HTR-8/SVneo (cell line): ENCODE results near the gene ULBP3.
A peak's percentile ranks its signal among the peaks of the same experiment; 100 is the strongest.
"Not testable (repeated sequence)": the region's sequence is repeated elsewhere in the genome, so short reads cannot be mapped to it uniquely, and the experiment has no call there.

Experiments
- DNase-seq: peaks from one replicate; pipeline ENCODE4 v3.0.0; 2011; ENCODE audit warnings: low spot score, mixed read lengths; ENCODE audit not compliant: insufficient read length
- FAIRE-seq: peaks from 2 replicates; lab custom pipeline; 2011; peaks lifted over from hg19 to GRCh38; lab: Jason Lieb, UNC

The ULBP3 gene

DNA sequence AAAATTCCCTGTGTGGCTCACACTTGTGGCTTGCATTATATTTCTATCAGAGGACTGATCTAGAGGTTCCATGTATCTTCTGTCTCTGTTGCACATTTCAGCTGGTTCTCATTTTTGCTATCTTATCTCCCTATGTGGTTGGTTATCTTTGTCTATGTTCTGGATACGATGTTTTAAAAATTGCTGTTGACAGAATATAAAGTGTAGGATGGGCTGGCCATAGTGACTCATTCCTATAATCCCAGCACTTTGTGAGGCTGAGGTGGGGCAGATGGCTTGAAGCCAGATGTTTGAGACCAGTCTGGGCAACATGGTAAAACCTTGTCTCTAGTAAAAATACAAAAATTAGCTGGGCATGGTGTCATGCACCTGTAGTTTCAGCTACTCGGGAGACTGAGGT lies 9.9 kb upstream of the ULBP3 start:
- DNase-seq (no peak), FAIRE-seq (no peak)

DNA sequence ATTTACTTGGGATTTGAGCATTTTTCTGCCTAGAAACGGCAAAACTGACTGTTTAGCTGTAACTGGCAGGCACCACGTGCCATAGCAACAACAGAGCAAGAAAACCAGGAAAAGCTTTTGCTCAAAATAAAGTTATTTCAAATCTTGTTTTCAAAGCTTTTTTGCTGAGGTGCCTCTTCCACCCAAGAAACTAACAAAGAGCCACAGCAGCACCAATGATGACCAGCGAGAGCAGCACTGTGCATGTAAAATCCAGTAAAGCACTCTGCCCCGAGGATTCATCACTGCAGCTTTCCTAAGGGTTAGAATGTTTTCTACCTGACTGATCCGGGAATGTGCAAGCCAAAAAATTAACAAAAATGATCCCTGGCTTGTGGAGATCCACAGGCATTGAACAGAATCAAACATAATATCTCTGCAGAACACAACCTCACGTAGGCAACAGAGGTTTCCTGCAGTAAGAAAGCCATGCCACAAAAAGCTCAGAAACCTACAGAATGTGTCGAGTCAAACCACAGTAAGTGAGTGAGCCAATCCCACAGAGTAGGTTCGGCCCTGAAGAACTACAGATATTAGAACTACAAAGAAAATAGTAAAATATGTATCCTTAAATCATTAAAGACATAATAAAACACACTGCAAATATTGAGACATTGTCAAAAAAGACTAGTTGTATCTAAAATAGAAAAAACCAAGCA lies 7.4 kb upstream of the ULBP3 start:
- FAIRE-seq = no peak
- DNase-seq = no peak

DNA sequence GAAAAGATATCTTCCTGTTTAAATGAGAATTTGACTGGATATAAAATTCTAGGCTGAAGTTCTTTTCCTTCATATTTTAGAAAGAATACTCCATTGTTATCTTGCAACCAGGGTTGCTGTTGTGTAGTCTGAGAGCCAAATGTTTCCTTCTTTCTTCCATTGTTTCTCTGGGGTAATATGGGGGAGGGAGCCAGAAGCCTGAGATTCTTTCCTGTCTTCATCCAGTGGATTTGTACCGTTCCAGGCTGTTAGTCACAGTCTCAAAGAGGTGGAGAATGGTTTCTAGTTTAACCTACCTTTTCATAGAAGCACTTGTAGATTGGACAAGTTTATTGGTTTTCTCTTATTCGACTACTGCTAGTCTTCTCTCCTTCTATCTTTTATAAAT lies 6.1 kb upstream of the ULBP3 start:
- FAIRE-seq (no peak), DNase-seq (no peak)

DNA sequence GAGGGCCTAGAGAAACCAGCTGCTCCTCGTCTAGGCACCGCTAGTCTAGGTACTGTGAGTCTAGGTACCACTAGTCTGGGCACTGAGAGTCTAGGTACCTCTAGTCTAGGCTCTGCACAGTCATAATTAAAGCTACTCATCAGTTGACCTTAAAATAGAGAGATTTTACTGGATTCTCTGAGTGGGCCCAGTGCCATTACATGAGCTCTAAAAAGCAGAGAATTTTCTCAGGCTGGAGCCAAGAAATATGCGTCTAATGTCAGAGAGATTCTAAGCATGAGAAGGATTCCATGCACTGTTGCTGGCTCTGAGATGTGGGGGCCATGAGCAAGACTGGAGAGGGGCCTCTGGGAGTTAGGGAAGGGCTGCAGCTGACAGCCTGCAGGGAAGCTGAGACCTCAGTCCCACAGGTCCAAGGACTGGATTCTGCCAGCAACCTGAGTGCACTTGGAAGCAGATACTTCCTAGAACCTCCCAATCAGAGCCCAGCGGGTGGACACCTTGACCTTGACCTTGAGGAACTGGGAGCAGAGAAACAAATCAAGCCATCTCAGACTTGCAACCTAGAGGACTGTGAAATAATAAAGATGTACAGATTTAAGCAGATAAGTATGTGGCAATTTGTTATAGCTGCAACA lies 5.6 kb upstream of the ULBP3 start:
- not testable (repeated sequence) for FAIRE-seq, DNase-seq

DNA sequence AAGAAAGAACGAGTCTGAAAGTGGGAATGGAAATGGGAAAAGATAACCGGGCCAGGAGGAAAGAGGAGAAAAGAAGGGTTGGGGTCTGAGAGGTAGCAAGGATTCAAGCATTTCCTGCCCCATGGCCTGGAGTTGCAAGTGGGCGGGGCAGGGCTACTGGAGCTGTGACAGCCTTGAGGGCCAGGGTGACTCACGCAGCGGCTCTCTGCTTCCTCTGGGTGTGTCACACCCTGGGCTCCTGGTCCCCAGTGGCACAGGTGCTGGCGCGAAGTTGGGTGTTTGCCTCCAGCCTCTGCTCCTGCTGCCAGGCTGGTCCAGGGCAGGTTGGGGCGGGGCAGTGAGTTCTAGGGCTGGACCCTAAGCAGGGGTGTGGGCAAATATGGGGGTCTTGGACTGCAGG lies 3.3 kb upstream of the ULBP3 start:
- FAIRE-seq = no peak
- peak; percentile 68 for DNase-seq

GRCh38 chr6:150070236-150070818 lies 1.4 kb upstream of the ULBP3 start:
- FAIRE-seq (no peak), DNase-seq (no peak)

- FAIRE-seq (no peak), DNase-seq (no peak)
Observed at GRCh38 chr6:150069706-150070105, 785 bp upstream of the ULBP3 start.

DNA sequence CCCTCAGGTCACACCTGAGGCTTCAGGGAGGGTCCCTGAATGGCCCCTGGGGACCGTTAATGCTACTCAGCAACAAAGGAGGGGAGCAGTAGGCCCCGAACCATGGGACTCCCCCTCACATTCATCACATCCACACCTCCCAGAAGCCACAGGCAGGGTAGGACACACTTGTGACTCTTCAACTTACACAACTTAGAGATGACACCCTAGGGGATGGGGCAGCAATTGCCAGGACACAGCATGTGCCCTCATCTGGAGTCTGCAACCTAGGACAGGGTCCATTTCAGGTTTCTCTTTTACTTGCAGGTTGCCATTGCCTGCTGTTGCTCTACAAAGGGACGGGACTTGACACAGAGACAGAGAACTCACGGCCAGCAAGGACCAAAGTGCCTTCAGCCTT lies 770 bp downstream of the ULBP3 start:
- FAIRE-seq (no peak), DNase-seq (no peak)

DNA sequence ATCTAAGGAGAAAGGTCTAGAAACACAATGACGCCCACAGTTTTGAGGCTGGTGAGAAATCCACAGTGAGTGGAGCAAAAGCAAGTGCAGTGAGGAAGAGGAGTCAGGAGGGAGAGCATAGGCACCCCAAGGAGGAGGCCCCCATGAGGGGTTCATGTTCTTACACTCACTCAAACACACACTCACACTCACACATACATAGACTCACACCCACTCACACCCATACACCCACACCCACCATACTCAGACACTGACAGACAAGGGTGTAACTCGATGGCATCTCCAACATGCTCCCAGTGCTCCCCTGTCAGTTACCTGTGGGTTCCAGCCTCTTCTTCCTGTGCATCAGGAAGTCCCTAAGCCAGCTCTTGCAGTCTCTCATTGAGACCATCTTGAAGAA lies 3.8 kb downstream of the ULBP3 start:
- FAIRE-seq = no peak
- no peak for DNase-seq

GRCh38 chr6:150063640-150064039 lies 5.3 kb downstream of the ULBP3 start:
- DNase-seq (no peak), FAIRE-seq (no peak)

- FAIRE-seq, DNase-seq: not testable (repeated sequence)
Observed at GRCh38 chr6:150059973-150060372, 8.9 kb downstream of the ULBP3 start.

GRCh38 chr6:150058986-150059385 lies 9.9 kb downstream of the ULBP3 start:
- DNase-seq (no peak), FAIRE-seq (no peak)

DNA sequence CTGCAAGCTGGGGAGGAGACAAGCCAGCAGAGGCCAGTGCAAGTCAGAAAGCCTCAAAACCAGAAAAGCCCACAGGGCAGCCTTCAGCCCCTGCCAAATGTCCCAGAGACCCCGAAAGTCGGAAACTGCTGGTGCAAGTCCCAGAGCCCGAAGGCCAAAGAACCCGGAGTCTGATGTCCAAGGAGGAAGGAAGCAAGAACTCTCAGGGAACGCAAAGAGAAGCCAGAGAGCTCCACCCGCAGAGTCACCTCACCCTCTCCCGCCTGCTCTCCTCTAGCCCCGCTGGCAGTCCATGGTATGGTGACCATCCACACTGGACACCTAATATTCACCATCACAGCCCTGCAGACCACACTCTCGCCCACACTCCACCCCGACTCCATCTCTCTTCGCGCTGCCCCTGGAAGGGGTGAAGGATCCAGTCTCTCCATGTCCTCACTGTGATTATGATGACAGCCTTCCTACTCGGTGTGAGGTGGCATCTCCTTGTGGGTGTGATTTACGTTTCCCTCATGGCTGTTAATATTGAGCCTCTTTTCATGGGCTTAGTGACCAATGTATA lies 10.6 kb downstream of the ULBP3 start:
- DNase-seq = no peak
- FAIRE-seq = no peak

- no peak for FAIRE-seq
Observed at GRCh38 chr6:150057501-150057951, 11.4 kb downstream of the ULBP3 start.

GRCh38 chr6:150056916-150057315 lies 12.0 kb downstream of the ULBP3 start:
- FAIRE-seq = no peak
- no peak for DNase-seq

More at GRCh38 chr6:150057501-150057951, 11.4 kb downstream of the ULBP3 start:
- no peak for DNase-seq

GRCh38 chr6:150056156-150056555 lies 12.8 kb downstream of the ULBP3 start:
- DNase-seq (no peak), FAIRE-seq (no peak)

DNA sequence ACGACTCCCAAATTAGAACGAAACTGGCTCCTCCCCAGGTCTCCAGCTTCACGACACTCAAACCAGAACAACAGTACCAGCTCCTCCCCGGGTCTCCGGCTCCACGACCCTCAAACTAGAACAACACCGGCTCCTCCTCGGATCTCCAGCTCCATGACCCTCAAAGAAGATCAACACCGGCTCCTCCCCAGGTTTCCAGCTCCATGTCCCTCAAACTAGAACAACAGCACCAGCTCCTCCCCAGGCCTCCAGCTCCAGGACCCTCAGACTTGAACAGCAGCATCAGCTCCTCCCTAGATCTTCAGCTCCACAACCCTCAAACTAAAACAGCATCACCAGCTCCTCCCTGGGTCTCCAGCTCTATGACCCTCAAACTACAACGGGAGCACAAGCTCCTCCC lies 13.8 kb downstream of the ULBP3 start:
- DNase-seq (no peak), FAIRE-seq (no peak)

- DNase-seq (no peak), FAIRE-seq (no peak)
Observed at GRCh38 chr6:150053450-150053849, 15.5 kb downstream of the ULBP3 start.

DNA sequence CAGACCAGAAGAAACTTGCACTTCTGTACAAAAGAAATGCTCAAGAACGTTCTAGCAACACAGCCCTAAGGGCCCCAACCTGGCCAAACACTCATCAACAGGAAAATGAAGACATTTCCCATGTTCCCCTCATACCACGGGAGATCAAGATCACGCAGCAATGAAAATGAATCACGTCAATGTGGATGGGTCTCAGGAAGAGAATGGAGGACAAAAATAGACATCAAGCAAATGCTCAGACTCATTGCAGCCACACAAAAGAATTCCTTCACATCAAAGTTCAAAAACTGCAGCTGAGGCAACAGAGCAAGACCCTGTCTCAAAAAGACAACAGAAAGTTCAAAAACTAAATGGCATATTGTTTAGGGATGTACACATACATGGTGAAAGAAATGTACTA lies 18.1 kb downstream of the ULBP3 start:
- FAIRE-seq = no peak

GRCh38 chr6:150048099-150048498 lies 20.8 kb downstream of the ULBP3 start:
- FAIRE-seq = no peak
- no peak for DNase-seq

More for the DNA sequence above, 18.1 kb downstream of the ULBP3 start:
- DNase-seq = no peak

DNA sequence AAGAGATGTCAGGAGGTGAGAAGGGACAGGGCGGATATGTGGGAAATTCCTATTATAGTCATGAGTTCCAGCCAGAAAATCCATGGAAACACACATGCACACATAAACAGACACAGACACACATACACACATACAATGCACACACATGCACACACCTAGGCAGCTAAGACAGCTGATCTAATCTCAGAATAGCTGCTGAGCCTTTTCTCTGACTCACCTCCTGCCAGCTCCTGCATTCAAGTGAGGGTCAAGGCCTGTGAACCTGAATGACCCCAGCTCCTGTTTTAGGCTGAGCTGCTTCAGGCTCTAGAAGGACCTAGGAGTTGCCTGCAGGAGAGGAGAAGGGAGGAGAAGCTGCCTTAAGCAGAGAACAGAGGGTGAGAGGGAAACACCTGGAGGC lies 22.0 kb downstream of the ULBP3 start:
- no peak for DNase-seq
- no peak for FAIRE-seq
